ENCODE results near the gene SNX3.
"Not testable (repeated sequence)": the region's sequence is repeated elsewhere in the genome, so short reads cannot be mapped to it uniquely, and the experiment has no call there.

The SNX3 gene

DNA sequence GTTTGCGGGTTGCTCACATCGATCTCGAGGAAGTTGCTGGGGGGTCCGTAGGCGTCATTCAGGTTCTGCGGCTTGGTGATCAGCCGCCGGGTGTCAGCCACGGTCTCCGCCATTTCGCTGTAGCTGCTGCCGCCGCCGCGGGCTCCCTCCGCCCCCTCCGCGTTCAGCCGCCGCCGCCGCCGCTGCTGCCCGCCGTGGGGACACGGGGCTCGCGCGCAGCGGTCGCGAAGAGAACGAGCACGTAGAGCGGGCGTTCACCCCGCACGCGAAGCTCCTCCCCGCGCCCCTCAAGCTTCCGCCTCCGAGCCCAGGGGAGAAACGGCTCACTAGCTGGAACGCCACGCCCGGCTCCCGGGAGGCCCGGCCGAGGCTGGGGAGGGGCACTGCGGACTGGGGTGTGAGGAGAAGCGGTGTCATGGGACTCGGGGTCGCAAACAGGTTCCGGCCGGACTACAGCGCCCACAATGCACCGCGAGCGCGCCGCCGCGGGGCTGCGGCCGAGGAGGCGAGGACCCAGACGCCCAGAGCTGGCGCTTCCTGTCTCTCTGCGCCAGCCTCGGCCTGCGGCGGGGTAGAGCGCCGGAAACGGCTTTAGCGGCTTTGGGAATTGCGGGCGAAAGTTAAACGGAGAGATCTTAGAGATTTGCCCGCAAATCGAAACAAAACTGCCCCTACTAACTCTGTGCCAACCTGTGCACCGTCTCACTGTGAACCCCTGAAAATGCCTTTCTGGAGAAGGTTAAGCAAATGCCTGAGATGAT is at the start of gene SNX3:
Gene SNX3, minus strand, starts transcription at position 232 of the 761 bp plus-strand sequence. Its CDS starts 119 bp downstream, at position 113.
- peak; percentile 87 for DNase-seq

DNA sequence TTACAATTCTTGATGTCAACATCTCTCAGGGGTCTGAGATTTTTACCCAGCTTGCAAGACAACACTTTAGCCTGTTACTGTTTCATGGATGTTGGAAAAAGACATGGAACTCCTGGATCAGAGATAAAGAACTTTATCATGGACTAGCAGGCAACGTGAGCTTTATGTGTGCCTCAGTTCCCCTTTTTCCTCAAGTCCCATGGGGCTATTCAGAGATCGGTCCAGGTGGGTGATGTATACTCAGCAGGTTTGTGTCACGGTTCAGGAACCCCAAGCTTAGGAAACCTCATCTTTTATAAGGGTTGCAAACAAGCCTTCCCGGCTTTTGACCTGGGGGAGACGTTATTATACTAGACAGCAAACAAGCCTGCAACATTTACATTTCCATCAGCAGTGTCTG is 49.0 kb upstream of the SNX3 start:
- no peak for DNase-seq

DNA sequence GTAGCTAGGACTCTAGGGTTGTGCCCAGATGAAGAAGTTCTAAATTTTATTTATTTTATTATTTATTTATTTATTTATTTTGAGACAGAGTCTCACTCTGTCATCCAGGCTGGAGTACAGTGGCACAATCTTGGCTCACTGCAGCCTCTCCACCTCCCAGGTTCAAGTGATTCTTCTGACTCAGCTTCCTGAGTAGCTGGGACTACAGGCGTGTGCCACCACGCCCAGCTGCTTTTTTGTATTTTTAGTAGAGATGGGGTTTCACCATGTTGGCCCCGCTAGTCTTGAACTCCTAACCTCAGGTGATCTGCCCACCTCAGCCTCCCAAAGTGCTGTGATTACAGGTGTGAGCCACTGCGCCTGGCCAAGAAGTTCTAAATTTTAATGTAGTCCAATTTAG is 47.8 kb upstream of the SNX3 start:
- DNase-seq = not testable (repeated sequence)

DNA sequence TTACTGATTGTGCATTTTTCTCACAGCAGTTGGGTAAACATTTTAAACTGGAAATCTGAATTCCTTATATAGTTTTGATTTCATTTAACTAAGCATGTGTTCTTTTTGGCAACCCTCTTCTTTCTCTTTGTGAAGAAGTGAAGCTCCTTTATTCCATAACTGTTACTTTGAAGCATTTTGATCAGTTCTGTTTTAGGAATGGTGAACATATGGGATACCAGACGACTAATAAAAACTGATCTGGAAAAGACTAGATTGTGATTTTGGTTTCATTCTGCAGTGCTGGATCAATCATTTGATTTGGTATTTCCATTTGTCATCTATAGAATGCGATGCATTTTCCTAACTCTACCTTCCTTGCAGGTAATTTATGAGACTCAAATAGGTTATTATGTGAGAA is 43.8 kb upstream of the SNX3 start:
- DNase-seq = no peak

DNA sequence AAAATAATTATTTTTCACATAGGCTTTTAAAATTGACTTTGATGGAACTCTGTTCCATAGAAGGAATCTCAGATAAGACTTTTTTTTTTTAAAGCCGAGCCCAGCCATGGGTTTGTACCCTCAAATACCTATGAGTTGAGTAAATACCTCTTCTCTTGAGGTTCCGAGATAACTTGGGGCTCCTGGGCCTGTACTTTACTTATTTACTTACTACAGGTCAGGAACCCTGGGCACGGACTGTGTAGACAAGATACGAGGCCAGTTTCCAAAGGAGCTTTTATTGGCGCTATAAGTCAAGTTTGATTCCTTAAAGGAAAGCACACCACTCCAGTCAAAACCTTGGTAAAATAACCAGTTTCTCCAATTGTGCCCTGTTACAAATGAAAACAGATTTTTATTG is 41.5 kb upstream of the SNX3 start:
- no peak for DNase-seq

DNA sequence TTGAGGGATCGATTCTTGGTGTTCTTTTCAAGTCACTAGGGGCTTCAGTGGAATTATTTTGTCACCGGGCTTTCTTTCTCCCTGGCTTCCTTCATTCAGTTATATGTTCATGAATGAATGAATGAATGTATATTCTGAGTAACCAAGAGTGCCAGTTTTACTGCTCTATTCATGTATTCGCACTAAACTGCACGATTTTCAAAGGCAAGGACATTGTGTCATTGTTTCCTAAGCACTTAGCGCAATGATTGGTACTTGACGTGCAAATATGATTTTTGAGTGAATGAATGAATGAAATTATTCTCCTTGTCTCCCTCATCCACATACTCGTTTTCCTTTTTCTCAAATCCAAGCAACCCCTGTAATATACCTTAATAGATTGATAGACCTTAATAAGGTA is 34.8 kb upstream of the SNX3 start:
- no peak for DNase-seq

DNA sequence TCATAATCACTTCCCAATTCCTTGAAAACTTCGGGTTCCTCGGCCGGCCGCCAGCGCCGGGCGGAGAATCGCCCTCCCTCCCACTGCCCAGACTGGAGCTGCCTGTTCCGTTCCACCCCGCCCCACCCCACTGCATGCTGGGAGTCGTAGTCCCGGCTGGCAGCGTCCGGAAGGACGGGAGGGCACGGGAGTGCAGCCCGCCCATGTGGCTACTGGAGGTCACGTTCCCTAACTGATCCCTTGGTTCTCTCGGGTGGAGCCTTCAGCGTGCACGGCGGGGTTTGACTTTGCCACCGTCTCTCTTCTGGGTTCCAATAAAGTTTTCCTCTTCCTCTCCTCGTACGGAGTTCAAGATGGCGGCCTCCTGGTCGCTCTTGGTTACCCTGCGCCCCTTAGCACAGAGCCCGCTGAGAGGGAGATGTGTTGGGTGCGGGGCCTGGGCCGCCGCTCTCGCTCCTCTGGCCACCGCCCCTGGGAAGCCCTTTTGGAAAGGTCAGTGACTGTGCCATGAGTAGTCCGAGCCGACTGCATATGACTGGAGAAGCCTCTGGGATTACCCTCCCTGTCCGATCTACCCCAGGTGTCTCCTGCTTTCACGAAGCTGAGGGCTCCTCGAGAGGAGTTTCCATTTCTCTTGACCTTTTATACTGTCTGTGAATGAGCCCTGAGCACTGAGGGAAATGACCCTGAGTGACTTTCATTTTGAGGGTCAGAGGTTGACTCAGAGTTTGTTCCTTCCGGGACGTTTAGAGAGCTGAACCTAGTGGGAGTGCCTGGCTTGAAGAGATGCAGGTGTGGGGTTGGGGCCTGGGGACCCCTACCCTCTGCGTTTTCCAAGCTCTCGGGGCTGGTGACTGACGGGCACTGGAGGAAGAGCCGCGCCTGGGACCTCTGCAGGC is 34.1 kb upstream of the SNX3 start, which contains the start of gene AFG1L:
Gene AFG1L, plus strand, starts transcription at position 328 of the 899 bp plus-strand sequence. Its CDS starts 26 bp downstream, at position 354.
- DNase-seq = peak; percentile 33

DNA sequence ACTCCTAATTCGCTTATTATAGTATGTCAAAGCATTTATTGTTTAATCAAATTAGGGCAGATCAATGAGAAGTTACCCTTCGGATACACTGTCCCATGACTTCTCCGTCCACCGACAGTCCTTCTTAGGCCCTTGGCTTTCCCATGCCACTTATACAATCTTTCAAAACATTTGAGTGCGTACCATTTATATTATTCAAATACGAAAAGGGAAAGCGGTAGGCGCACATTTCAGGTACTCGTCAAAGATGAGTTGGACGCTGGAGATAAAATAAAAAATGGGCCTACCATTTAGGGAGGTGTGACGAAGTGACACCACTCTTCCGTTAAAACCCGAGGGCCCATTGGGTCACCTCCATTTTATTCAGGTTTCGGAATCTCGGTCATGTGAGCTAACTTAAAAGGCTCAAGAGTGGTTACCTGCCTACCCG is 33.5 kb upstream of the SNX3 start:
- no peak for DNase-seq

DNA sequence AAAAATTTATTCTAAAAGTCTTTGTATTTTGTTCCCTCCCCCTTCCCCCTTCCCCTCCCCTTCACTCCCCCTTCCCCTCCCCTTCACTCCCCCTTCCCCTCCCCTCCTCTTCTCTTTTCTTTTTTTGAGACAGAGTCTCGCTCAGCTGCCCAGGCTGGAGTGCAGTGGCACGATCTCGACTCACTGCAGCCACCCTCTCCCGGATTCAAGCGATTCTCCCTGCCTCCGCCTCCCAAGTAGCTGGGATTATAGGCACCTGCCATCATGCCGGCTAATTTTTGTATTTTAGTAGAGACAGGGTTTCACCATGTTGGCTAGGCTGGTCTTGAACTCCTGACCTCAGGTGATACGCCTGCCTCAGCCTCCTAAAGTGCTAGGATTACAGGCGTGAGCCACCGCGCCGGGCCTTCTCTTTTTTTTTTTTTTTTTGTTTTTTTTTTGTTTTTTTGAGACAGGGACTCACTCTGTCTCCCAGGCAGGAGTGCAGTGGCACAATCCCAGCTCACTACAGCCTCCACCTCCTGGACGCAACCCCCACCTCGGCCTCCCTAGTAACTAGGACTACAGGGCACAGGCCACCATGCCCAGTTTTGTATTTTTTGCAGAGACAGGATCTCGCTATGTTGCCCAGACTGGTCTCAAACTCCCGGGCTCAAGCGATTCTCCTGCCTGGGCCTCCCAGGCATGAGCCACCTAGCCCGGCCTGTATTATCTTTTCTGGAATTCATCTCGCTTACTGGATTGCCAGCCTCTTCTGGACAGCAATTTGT is 32.9 kb upstream of the SNX3 start:
- no peak for DNase-seq

DNA sequence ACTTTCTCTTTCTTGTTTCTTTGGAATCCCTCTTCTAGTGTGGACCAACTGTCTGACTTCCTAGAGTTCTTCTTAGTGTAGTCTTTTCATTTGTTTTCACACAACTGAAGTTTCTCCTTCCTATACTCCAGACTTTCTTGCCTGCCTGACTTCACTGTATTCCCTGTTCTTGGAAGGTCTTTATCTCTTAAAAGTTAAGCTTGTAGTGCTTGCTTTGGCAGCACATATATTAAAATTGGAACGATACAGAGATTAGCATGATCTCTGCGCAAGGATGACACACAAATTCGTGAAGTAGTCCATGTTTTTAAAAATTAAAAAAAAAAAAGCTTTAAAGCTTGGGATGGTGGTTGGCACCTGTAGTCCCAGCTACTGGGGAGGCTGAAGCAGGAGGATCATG is 31.7 kb upstream of the SNX3 start:
- DNase-seq = not testable (repeated sequence)

DNA sequence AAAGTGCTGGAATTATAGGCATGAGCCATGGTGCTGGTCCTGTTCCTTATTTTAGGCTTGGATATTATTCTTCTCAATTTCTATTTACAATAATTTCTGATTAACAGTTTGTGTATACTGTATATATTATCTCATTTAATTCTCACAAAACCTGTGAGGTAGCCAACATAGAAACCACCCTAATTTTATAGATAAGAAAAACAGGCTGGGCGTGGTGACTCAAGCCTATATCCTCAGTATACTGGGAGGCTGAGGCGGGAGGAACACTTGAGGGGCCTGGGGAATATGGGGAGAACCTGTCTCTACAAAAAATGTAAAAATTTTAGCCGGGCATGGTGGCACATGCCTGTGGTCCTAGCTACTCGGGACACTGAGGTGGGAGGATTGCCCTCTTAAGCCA is 30.3 kb upstream of the SNX3 start:
- no peak for DNase-seq

DNA sequence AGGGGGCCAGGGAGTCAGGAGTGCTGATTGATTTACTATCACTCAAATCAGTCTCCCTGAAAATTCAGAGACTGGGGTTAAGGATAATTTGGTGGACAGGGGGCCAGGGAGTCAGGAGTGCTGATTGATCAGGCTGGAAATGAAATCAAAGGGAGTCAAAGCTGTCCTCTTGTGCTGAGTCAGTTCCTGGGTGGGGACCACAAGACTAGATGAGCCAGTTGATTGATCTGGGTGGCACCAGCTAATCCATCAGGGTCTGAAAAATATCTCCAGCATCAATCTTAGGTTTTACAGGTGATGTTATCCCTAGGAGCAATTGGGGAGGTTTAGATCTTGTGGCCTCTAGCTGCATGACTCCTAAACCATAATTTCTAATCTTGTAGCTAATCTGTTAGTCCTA is 27.9 kb upstream of the SNX3 start:
- no peak for DNase-seq

DNA sequence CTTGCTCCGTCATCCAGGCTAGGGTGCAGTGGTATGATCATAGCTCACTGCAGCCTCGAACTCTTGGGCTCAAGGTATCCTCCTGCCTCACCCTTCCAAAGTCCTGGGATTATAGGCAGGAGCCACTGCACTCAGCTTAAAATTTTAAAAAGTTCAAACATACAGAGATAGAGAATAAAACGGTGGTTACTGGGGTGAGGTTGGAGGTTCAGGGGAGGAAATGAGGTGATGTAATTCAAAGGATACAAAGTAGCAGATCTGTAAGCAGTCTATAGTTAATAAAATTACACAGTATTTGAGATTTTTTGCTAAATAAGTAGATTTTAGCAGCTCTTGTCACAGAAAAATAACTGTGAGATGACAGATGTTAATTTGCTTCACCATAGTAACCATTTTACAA is 26.5 kb upstream of the SNX3 start:
- DNase-seq = no peak

DNA sequence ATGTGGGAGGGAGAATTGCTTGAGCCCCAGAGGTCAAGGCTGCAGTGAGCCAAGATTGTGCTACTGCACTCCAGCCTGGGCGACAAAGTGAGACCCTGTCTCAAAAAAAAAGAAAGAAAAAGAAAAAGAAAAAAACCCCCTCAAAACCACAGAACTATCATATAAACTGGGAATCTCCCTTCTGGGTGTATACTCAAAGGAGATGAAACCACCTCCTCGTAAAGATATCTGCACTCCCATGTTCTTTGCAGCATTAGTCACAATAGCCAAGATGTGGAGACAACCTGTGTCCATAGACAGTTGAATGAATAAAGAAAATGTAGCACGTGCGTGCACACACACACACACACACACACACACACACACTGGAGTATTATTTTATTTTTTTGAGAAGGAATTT is 25.5 kb upstream of the SNX3 start:
- DNase-seq = no peak

DNA sequence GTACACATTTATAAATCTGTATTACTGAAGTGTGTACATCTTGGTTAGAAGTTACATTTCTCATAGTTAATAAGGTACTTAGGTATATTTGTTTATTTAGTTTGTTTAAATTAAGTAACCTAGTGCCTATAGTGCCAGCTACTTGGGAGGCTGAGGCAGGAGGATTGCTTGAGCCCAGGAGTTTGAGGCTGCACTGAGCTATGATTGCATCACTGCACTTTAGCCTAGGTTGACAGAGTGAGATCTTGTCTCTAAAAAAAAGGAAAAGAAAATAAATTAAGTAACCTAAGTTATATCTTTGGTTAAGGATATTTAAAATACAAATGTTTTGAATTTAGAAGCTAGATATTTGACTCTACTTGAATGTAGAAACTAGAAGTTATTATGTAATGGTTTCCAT is 24.5 kb upstream of the SNX3 start:
- DNase-seq = no peak

DNA sequence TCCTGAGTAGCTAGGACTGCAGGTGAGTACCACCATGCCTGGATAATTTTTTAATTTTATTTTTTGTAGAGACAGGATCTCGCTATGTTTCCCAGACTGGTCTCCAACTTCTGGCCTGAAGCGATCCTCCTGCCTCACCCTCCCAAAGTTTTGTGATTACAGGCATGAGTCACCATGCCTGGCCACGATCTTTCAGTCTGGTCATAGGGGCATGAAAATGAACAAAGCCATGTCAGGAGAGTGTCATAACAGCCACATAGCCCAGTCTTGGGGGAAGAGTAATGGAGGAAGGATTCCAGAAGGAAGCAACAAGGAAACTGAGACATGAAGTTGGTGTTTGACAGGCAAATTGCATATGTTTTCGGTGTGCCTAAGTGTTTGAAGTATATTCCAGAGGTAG is 17.0 kb upstream of the SNX3 start:
- DNase-seq = no peak

DNA sequence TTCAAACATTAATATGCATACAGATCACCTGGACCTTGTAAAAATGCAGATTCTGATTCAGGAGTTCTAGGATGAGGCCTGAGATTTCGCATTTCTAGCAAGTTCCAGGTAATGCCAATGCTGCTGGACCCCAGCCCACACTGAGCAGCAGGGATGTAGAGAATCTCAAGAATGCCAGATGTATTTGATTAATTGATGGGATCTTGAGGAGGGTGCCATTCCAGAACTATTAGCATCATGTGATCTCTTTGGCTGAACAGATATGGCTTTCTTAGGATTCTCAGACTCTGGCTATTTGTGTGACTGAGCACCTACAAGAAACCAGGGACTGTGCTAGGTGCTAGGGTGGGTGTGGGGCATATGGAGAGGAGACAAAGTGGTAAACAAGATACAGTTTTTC is 16.5 kb upstream of the SNX3 start:
- DNase-seq = no peak

DNA sequence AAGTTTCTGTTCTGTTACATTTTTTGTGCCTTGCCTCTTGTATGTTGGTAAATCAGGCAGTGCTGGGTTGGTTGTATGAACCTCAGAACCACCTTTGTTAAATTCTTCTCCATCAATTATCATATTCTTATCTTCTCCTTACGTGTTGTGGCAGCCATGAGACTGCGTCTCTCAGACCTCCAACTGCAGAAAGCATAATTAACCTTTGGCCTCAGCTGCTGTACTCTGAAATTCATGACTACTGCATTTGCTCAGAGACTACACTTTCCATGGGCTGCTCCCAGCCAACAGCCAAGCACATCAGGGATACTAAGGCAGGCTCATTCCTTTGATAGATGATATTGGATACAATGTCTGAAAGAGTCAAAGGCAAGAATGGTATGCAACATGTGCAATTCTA is 15.1 kb upstream of the SNX3 start:
- no peak for DNase-seq

DNA sequence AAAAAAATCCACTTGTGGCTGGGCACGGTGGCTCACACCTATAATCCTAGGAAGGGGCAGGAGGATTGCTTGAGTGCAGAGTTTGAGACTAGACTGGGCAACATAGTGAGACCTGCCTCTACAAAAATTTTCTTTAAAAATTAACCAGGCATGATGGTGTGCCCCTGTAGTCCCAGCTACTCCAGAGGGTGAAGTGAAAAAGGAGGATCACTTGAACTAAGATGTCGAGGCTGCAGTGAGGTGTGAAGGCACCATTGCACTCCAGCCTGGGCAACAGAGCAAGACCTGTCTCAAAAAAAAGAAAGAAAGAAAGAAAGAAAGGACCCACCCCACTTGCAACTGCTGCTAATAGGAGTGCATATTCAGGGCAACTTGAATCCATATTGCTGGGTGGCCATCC is 13.7 kb upstream of the SNX3 start:
- DNase-seq = no peak

DNA sequence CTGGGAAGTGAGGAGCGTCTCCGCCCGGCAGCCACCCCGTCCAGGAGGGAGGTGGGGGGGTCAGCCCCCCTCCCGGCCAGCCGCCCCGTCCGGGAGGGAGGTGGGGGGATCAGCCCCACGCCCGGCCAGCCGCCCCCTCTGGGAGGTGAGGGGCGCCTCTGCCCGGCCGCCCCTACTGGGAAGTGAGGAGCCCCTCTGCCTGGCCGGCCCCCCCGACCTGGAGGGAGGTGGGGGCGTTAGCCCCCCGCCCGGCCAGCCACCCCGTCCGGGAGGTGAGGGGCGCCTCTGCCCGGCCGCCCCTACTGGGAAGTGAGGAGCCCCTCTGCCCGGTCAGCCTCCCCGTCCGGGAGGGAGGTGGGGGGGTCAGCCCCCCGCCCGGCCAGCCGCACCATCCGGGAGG is 9.1 kb upstream of the SNX3 start:
- not testable (repeated sequence) for DNase-seq

DNA sequence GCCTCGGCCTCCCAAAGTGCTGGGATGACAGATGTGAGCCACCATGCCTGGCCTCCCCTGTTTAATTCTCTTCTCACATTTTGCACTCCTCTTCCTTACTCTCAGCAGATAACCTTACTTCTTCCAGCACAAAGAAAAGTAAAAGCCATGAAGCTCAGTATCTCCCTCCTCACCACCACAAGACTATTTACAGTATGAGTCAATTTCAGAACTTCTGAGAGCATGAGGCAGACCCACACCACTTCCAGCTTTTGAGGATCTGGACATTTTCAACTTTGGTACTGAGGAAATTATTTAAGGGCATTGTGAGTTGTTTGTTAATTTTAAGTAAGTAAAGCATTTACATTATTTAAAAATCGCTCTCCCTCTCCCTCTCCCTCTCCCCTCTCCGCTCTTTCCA is 8.0 kb upstream of the SNX3 start:
- DNase-seq = no peak

DNA sequence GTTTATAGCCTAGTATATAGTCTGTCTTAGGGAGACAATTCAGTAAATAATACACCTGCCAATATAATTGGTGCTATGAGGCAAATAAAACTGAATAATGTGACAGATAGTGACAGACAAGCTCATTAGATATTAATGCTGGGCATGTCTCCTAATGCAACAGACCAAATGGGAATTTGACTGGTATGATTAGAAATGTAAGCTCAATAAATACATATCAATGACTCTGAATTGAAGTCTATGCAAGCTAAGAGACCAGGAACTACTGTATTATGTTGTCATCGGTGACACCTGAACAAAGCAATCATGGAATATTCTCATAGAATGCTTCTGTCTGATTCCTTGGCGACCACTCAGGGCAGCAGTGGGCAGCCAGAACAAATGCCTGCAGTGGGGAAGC is 2.5 kb upstream of the SNX3 start:
- no peak for DNase-seq

DNA sequence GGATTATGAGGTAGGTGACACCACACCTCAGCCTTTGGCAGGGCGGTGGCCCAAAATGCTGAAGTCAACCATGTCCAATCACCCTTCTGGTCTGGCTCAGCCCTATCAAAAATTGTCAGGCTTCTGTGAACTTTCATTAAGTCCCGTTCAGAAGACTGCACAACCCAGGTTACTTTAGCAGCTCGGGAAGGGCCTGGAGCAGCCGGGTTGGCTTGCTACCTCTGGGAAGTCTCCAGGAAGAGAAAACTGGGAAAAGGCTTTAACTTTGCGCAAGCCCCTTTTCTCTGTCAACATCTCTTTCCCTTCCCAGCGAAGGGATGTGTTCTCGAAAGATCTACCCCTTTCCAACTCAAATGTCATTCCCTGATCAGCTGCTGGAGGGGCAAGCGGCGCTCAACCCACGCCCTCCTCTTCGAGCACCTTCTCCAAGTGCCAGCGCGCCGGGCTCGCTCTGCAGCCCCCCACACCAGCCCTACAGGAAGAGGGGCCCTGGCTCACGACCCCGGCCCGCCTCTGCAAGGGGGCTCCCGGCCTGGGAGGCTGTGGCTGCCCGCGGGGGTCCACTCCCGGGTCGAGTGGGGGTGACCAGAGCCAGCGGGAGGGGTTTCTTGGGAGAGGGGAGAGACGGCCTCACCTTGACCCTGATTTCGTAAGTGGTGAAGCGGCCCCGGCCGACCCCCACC is 573 bp downstream of the SNX3 start:
- no peak for DNase-seq

Data from NCI-H2107 (cell line).